ENCODE measurements around the gene PRKD2.

PRKD2 gene

DNA sequence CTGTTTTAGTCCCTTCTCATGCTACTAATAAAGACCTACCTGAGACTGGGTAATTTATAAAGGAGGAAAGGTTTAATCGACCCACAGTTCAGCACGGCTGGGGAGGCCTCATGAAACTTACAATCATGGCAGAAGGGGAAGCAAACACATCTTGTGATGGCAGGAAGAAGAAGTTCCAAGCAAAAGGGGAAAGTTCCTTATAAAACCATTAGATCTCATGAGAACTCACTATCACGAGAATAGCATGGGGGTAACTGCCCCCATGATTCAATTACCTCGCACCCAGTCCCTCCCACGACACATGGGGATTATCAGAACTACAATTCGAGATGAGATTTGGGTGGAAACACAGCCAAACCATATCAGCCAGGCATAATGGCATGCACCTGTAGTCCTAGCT is 42.3 kb upstream of the PRKD2 start:
- no peak overlapping the region for H2AFZ ChIP-seq (ENCODE audit: low read depth, low read length)
- H4K20me1 ChIP-seq (ENCODE audit: insufficient read depth, low read length), result peaks cover 10% of the 10 kb centered on the region; the same call in 1 of the 2 replicates
- H3K4me3 ChIP-seq (ENCODE audit: low read depth in 1 of 2, low read length in 2 of 2), result no peak overlapping the region
- DNase-seq (no peak), ATAC-seq (ENCODE audit: insufficient read depth, low read depth) (no peak)
- no peaks in the 10 kb centered on the region for H3K9me3 ChIP-seq (ENCODE audit: insufficient read depth, low read length, severe bottlenecking)
- TF ChIP-seq, protein P1, sequence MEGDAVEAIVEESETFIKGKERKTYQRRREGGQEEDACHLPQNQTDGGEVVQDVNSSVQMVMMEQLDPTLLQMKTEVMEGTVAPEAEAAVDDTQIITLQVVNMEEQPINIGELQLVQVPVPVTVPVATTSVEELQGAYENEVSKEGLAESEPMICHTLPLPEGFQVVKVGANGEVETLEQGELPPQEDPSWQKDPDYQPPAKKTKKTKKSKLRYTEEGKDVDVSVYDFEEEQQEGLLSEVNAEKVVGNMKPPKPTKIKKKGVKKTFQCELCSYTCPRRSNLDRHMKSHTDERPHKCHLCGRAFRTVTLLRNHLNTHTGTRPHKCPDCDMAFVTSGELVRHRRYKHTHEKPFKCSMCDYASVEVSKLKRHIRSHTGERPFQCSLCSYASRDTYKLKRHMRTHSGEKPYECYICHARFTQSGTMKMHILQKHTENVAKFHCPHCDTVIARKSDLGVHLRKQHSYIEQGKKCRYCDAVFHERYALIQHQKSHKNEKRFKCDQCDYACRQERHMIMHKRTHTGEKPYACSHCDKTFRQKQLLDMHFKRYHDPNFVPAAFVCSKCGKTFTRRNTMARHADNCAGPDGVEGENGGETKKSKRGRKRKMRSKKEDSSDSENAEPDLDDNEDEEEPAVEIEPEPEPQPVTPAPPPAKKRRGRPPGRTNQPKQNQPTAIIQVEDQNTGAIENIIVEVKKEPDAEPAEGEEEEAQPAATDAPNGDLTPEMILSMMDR (IDR thresholded peaks at IDR 0.05; ENCODE audit: borderline replicate concordance, extremely low read depth, low read length, poor library complexity, severe bottlenecking), result no peak
- no peak for TF ChIP-seq EZH2 (IDR thresholded peaks at IDR 0.05; ENCODE audit: borderline replicate concordance, low read depth, low read length, severe bottlenecking)
- H3K36me3 ChIP-seq (ENCODE audit: insufficient read depth, low read length), result peaks cover 20% of the 10 kb centered on the region
- H3K27me3 ChIP-seq (ENCODE audit: insufficient read depth, low read length, poor library complexity), result no peaks in the 10 kb centered on the region
- H3K9ac ChIP-seq (ENCODE audit: low read depth, low read length), result no peak overlapping the region
- no peak overlapping the region for H3K4me2 ChIP-seq (ENCODE audit: insufficient read depth, low read length)
- no peaks in the 10 kb centered on the region for H3K4me1 ChIP-seq (ENCODE audit: insufficient read depth, low read length)
- H3K79me2 ChIP-seq (ENCODE audit: insufficient read depth, low read length), result no peaks in the 10 kb centered on the region
- H3K27ac ChIP-seq (ENCODE audit: low read length), result no peak overlapping the region

- Histone ChIP-seq H3K27me3 (ENCODE audit: insufficient read depth, low read length, poor library complexity) (no peaks in the 10 kb centered on the region), H2AFZ (ENCODE audit: low read depth, low read length) (no peak overlapping the region), H3K79me2 (ENCODE audit: insufficient read depth, low read length) (no peaks in the 10 kb centered on the region), H3K4me2 (ENCODE audit: insufficient read depth, low read length) (no peak overlapping the region), H3K4me3 (ENCODE audit: low read depth in 1 of 2, low read length in 2 of 2) (no peak overlapping the region), H3K9me3 (ENCODE audit: insufficient read depth, low read length, severe bottlenecking) (no peaks in the 10 kb centered on the region), H4K20me1 (ENCODE audit: insufficient read depth, low read length) (peaks cover 13% of the 10 kb centered on the region; the same call in 1 of the 2 replicates), H3K4me1 (ENCODE audit: insufficient read depth, low read length) (no peaks in the 10 kb centered on the region), H3K27ac (ENCODE audit: low read length) (no peak overlapping the region), H3K36me3 (ENCODE audit: insufficient read depth, low read length) (peaks cover 25% of the 10 kb centered on the region), H3K9ac (ENCODE audit: low read depth, low read length) (no peak overlapping the region)
- DNase-seq (no peak), ATAC-seq (ENCODE audit: insufficient read depth, low read depth) (no peak)
- no peak for TF ChIP-seq EZH2 (IDR thresholded peaks at IDR 0.05; ENCODE audit: borderline replicate concordance, low read depth, low read length, severe bottlenecking)
- TF ChIP-seq, protein P1 (IDR thresholded peaks at IDR 0.05; ENCODE audit: borderline replicate concordance, extremely low read depth, low read length, poor library complexity, severe bottlenecking), result no peak
These were observed 39.6 kb upstream of the PRKD2 start for GRCh38 chr19:46756544-46756888.

DNA sequence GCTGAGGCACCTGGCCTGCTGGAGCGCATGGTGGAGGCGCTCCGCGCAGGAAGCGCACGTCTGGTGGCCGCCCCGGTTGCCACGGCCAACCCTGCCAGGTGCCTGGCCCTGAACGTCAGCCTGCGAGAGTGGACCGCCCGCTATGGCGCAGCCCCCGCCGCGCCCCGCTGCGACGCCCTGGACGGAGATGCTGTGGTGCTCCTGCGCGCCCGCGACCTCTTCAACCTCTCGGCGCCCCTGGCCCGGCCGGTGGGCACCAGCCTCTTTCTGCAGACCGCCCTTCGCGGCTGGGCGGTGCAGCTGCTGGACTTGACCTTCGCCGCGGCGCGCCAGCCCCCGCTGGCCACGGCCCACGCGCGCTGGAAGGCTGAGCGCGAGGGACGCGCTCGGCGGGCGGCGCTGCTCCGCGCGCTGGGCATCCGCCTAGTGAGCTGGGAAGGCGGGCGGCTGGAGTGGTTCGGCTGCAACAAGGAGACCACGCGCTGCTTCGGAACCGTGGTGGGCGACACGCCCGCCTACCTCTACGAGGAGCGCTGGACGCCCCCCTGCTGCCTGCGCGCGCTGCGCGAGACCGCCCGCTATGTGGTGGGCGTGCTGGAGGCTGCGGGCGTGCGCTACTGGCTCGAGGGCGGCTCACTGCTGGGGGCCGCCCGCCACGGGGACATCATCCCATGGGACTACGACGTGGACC is 39.1 kb upstream of the PRKD2 start:
- no peak overlapping the region for H3K4me2 ChIP-seq (ENCODE audit: insufficient read depth, low read length)
- peaks cover 13% of the 10 kb centered on the region; the same call in 1 of the 2 replicates for H4K20me1 ChIP-seq (ENCODE audit: insufficient read depth, low read length)
- H3K79me2 ChIP-seq (ENCODE audit: insufficient read depth, low read length), result no peaks in the 10 kb centered on the region
- no peak overlapping the region for H3K4me3 ChIP-seq (ENCODE audit: low read depth in 1 of 2, low read length in 2 of 2)
- no peak for ATAC-seq (ENCODE audit: insufficient read depth, low read depth)
- no peak for DNase-seq
- no peaks in the 10 kb centered on the region for H3K27me3 ChIP-seq (ENCODE audit: insufficient read depth, low read length, poor library complexity)
- H3K9ac ChIP-seq (ENCODE audit: low read depth, low read length), result no peak overlapping the region
- no peaks in the 10 kb centered on the region for H3K9me3 ChIP-seq (ENCODE audit: insufficient read depth, low read length, severe bottlenecking)
- TF ChIP-seq EZH2 (IDR thresholded peaks at IDR 0.05; ENCODE audit: borderline replicate concordance, low read depth, low read length, severe bottlenecking), result no peak
- TF ChIP-seq, protein P1 (IDR thresholded peaks at IDR 0.05; ENCODE audit: borderline replicate concordance, extremely low read depth, low read length, poor library complexity, severe bottlenecking), result no peak
- no peak overlapping the region for H2AFZ ChIP-seq (ENCODE audit: low read depth, low read length)
- H3K4me1 ChIP-seq (ENCODE audit: insufficient read depth, low read length), result no peaks in the 10 kb centered on the region
- H3K36me3 ChIP-seq (ENCODE audit: insufficient read depth, low read length), result peaks cover 25% of the 10 kb centered on the region
- H3K27ac ChIP-seq (ENCODE audit: low read length), result no peak overlapping the region

All from DND-41 (cell line).